ENCODE measurements around the gene NUDCD3.

DNA sequence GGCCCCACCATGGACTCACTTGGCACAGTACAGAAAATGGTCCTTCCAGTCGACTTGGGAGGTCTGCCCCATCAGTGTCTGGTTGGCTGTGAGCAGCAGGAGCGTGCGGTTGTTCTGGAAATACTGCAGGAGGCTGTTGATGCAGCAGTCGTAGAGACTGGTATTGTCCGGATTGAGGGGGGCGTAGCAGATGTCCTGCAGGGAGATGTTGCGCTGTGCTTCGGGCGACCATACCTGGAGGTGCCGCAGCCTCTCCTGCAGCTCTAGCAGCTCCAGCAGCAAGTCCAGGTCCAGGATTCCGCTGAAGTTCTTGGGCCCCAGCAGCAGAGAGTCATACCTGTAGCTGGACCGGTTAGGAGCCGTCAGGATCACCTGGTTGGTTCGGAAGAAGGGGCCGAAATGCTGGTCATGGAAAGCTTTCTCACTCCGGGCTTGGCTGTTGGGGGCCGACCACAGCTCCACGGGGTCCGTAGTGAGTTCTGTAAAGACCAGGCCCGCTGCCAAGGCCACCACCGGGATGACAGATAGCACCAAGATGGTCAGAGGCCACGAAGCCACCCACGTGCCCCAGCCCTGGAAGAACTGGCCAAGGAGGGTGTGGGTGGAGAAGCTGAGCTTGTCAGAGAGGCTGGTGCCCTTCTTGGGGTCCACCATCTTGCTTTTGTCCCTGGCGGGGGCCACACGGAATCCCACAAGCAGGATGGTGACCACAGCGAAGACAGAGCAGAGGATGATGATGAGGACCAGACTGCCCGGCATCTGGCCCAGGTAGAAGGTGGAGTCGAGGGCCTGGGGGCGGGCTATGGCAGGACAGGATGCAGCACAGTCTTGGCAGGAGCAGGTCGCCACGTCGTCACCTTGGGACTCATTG, 48.6 kb upstream of the NUDCD3 start:
- TF ChIP-seq POLR2AphosphoS5 (IDR thresholded peaks at IDR 0.05; ENCODE audit: low read depth, low read length): no peak
- TF ChIP-seq, protein P1, sequence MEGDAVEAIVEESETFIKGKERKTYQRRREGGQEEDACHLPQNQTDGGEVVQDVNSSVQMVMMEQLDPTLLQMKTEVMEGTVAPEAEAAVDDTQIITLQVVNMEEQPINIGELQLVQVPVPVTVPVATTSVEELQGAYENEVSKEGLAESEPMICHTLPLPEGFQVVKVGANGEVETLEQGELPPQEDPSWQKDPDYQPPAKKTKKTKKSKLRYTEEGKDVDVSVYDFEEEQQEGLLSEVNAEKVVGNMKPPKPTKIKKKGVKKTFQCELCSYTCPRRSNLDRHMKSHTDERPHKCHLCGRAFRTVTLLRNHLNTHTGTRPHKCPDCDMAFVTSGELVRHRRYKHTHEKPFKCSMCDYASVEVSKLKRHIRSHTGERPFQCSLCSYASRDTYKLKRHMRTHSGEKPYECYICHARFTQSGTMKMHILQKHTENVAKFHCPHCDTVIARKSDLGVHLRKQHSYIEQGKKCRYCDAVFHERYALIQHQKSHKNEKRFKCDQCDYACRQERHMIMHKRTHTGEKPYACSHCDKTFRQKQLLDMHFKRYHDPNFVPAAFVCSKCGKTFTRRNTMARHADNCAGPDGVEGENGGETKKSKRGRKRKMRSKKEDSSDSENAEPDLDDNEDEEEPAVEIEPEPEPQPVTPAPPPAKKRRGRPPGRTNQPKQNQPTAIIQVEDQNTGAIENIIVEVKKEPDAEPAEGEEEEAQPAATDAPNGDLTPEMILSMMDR (IDR thresholded peaks at IDR 0.05): no peak
